Endothelial cell of umbilical vein (primary cell): ENCODE data around the gene RAB8B. TPM values are rescaled to one million over a fixed set of nuclear protein-coding genes. Genes with fewer than 3 reads are reported as not detected.

Experiments
- BruUV-seq: library from RNA; stranded (reverse); fragments of 400-500 nt; replicated peaks from 2 replicates; lab custom pipeline; 2021; lab: Mats Ljungman, UMichigan
- CTCF ChIA-PET: fragments of 300-600, 350-600 bp; sonication (Branson Sonifier 250); formaldehyde crosslinking; loops from one replicate; lab custom pipeline; 2021; ENCODE audit warnings: antibody characterized with exemption, inconsistent platforms; lab: Charles Lee
- POLR2A ChIA-PET: fragments of 300-600, 350-600 bp; sonication (Branson Sonifier 250); formaldehyde crosslinking; loops from one replicate; lab custom pipeline; 2021; ENCODE audit warnings: antibody characterized with exemption, inconsistent platforms; lab: Charles Lee
- DNase-seq: peaks from one replicate; pipeline ENCODE4 v3.0.0-alpha.2; 2011; ENCODE audit warnings: low read depth, low spot score
- FAIRE-seq: peaks from 2 replicates; lab custom pipeline; 2011; peaks lifted over from hg19 to GRCh38; lab: Jason Lieb, UNC
- H2AFZ ChIP-seq: 2 replicates; pipeline ENCODE4 v1.6.0; 2012; ENCODE audit warnings: low read depth, low read length, control low read depth, inconsistent platforms
- H3K27ac ChIP-seq: 2 replicates; pipeline ENCODE4 v1.5.1; 2011; ENCODE audit warnings: low read depth, mild to moderate bottlenecking, control low read depth, low read length, moderate library complexity; ENCODE audit not compliant: insufficient read depth
- H3K27me3 ChIP-seq, 2 experiments: 2 replicates each; pipeline versions ENCODE4 v1.6.0 to v1.6.1; 2011; ENCODE audit warnings: low read length in 2 of 2, mixed read lengths in 1 of 2; ENCODE audit not compliant: control insufficient read depth in 2 of 2, insufficient read depth in 2 of 2
- H3K36me3 ChIP-seq, 2 experiments: 2 replicates in 1 of 2; 3 replicates in 1 of 2; pipeline ENCODE4 v1.5.1; 2011; ENCODE audit warnings: low read length in 2 of 2, mild to moderate bottlenecking in 1 of 2, moderate library complexity in 1 of 2; ENCODE audit not compliant: control insufficient read depth in 2 of 2, insufficient read depth in 2 of 2; ENCODE audit errors: extremely low read depth in 1 of 2
- H3K4me1 ChIP-seq: 3 replicates; pipeline ENCODE4 v1.5.1; 2011; ENCODE audit warnings: mild to moderate bottlenecking, low read length; ENCODE audit not compliant: control insufficient read depth, insufficient read depth; ENCODE audit errors: extremely low read depth
- H3K4me2 ChIP-seq: 2 replicates; pipeline ENCODE4 v1.6.1; 2011; ENCODE audit warnings: low read length, control low read depth, mixed read lengths; ENCODE audit not compliant: insufficient read depth
- H3K4me3 ChIP-seq, 3 experiments: fragments of 200-600 bp in 1 of 3; sonication (generic), shearing (Covaris generic) in 1 of 3; replicated peaks in 1 of 3; 2 replicates each; pipeline ENCODE4 v1.5.1; 2011 to 2016; ENCODE audit warnings: control low read depth in 3 of 3, low read length in 3 of 3, mild to moderate bottlenecking in 2 of 3, inconsistent platforms in 1 of 3, low read depth in 1 of 3, moderate library complexity in 1 of 3; ENCODE audit not compliant: insufficient read depth in 1 of 3
- H3K79me2 ChIP-seq: 2 replicates; pipeline ENCODE4 v1.6.0; 2012; ENCODE audit warnings: low read length, inconsistent platforms; ENCODE audit not compliant: control insufficient read depth, insufficient read depth
- H3K9ac ChIP-seq: replicated peaks from 2 replicates; pipeline ENCODE3; 2011; ENCODE audit warnings: low read length, control low read depth; ENCODE audit not compliant: insufficient read depth; ENCODE audit errors: extremely low read depth
- H3K9me1 ChIP-seq: replicated peaks from 3 replicates; pipeline ENCODE4 v1.6.0; 2011; ENCODE audit warnings: mild to moderate bottlenecking, low read length; ENCODE audit not compliant: control insufficient read depth, insufficient read depth; ENCODE audit errors: extremely low read depth
- H3K9me3 ChIP-seq: replicated peaks from 2 replicates; pipeline ENCODE4 v1.5.1; 2012; ENCODE audit warnings: low read length, inconsistent platforms; ENCODE audit not compliant: control insufficient read depth, insufficient read depth
- H4K20me1 ChIP-seq: replicated peaks from 2 replicates; pipeline ENCODE3; 2011; ENCODE audit warnings: mild to moderate bottlenecking, low read length; ENCODE audit not compliant: control insufficient read depth, insufficient read depth; ENCODE audit errors: extremely low read depth
- CTCF ChIP-seq, 2 donors: IDR thresholded peaks; 1 replicate in 1 of 2; 2 replicates in 1 of 2; pipeline ENCODE4 v1.5.1; 2011; ENCODE audit warnings: low read length in 2 of 2, mild to moderate bottlenecking in 2 of 2, moderate library complexity in 2 of 2, control low read depth in 1 of 2, inconsistent platforms in 1 of 2, low read depth in 1 of 2; ENCODE audit not compliant: insufficient read depth in 1 of 2; ENCODE audit errors: extremely low read depth in 1 of 2
- EZH2 ChIP-seq: IDR thresholded peaks from 2 replicates; pipeline ENCODE4 v1.6.1; 2012; ENCODE audit warnings: borderline replicate concordance, low read depth, mild to moderate bottlenecking, moderate library complexity, low read length, inconsistent platforms; ENCODE audit not compliant: severe bottlenecking
- FOS ChIP-seq: IDR thresholded peaks from 2 replicates; pipeline ENCODE4 v1.6.1; 2011; ENCODE audit warnings: mild to moderate bottlenecking, low read length, moderate library complexity, borderline replicate concordance; ENCODE audit not compliant: insufficient read depth
- GATA2 ChIP-seq: IDR thresholded peaks from 2 replicates; pipeline ENCODE4 v1.7.0; 2011; ENCODE audit warnings: low read depth, mild to moderate bottlenecking, moderate library complexity, mixed read lengths, low read length; ENCODE audit not compliant: insufficient read length, insufficient read depth
- JUN ChIP-seq: IDR thresholded peaks from 2 replicates; pipeline ENCODE4 v1.6.1; 2011; ENCODE audit warnings: borderline replicate concordance, low read depth; ENCODE audit not compliant: insufficient read length, insufficient read depth
- MAX ChIP-seq: IDR thresholded peaks from 2 replicates; pipeline ENCODE4 v1.6.1; 2011; ENCODE audit not compliant: insufficient read depth, insufficient read length
- MYC ChIP-seq: IDR thresholded peaks from one replicate; pipeline ENCODE4 v1.6.1; 2011; ENCODE audit warnings: mild to moderate bottlenecking, low read depth, low read length
- POLR2A ChIP-seq: IDR thresholded peaks from 2 replicates; pipeline ENCODE4 v1.6.1; 2012; ENCODE audit warnings: low read depth, mild to moderate bottlenecking, control low read depth, low read length
- POLR2AphosphoS5 ChIP-seq: IDR thresholded peaks from 2 replicates; pipeline ENCODE4 v1.6.1; 2012; ENCODE audit warnings: low read depth, mild to moderate bottlenecking, control low read depth, low read length, moderate library complexity; ENCODE audit not compliant: insufficient read depth
- dilution Hi-C: fragments of 300-500 bp; cut with MboI; formaldehyde crosslinking; loops from one replicate; pipeline ENCODE4 v1.15.0; 2019; ENCODE audit warnings: low sequenced_read_pairs; ENCODE audit not compliant: extremely low pct_ligation_motif_present
- intact Hi-C: fragments of 100-400 bp; cut with micrococcal nuclease; formaldehyde crosslinking; loops from one replicate; pipeline ENCODE4 v1.10.0; 2022
- polyA plus RNA-seq, 4 experiments: library from polyadenylated mRNA; depleted of rRNA in 3 of 4; stranded (reverse) in 3 of 4; unstranded in 1 of 4; fragments of >200 nt; gene quantifications; 2 replicates each; pipeline versions ENCODE4 v1.2.1 to v1.2.3, GENCODE V29; 2011 to 2012; ENCODE audit warnings: missing spikeins in 1 of 4
- total RNA-seq: library from RNA; stranded (reverse); gene quantifications from 2 replicates; pipeline ENCODE4 v1.2.3, GENCODE V29; 2021

RAB8B gene
- total and polyA plus RNA-seq, 2 donors (not counting 3 experiments of a cell fraction or from before 2014, with no cell fraction given), result 10.4 to 52.5 TPM

- Histone ChIP-seq H3K9ac (no peak overlapping the region), H2AFZ (no peak overlapping the region), H3K9me1 (no peaks in the 10 kb centered on the region), H4K20me1 (no peaks in the 10 kb centered on the region), H3K79me2 (no peaks in the 10 kb centered on the region), H3K27ac (no peak overlapping the region), H3K36me3 (no peaks in the 10 kb centered on the region), H3K4me3 (no peak overlapping the region), H3K4me1 (no peaks in the 10 kb centered on the region), H3K9me3 (no peaks in the 10 kb centered on the region), H3K27me3 (no peaks in the 10 kb centered on the region), H3K4me2 (no peak overlapping the region)
- intact Hi-C loops (no loop called here), dilution Hi-C loops (no loop called here)
- TF ChIP-seq CTCF (IDR thresholded peaks at IDR 0.05; ENCODE audit: extremely low read depth in 1 of 2, insufficient read depth in 1 of 2, low read depth in 1 of 2, low read length in 2 of 2), result no peak
- no peak for TF ChIP-seq JUN
- no peak for TF ChIP-seq FOS
- TF ChIP-seq MAX, result no peak
- no peak for TF ChIP-seq MYC
- no peak for TF ChIP-seq EZH2
- no peak for TF ChIP-seq GATA2
- TF ChIP-seq POLR2AphosphoS5, result no peak
- TF ChIP-seq POLR2A, result no peak
- FAIRE-seq (no peak), DNase-seq (no peak)
- POLR2A ChIA-PET, result interaction anchor here (0.8 kb wide), 1 partner anchor 9 kb away, joined by 3 read pairs; the partner anchor contains the start of gene RPS27L
- BruUV-seq, result no TSS peak
- CTCF ChIA-PET, result interaction anchor here (0.8 to 2.1 kb wide), 20 partner anchors 9 to 301 kb away, joined by 3 to 15 read pairs (median 5); partner anchors contain the start of genes APH1B, RAB8B and RPS27L
Observed at GRCh38 chr15:63166219-63166618, 23.2 kb upstream of the RAB8B start.
